Activated T-helper 2 cell treated with anti-CD3 and anti-CD28 coated beads, Interferon-gamma antibody, Interleukin-2, Interleukin-4, amounts not matched to agents 10 μg/mL and 5 μg/mL and 100 μg/mL, durations not matched to agents 14 hours and 24 hours and 36 hours (primary cell): ENCODE results near the gene CCSER2. TPM values are rescaled to one million over a fixed set of nuclear protein-coding genes. Genes with fewer than 3 reads are reported as not detected.
"Not testable (repeated sequence)": the region's sequence is repeated elsewhere in the genome, so short reads cannot be mapped to it uniquely, and the experiment has no call there.

Experiments used
- DNase-seq: peaks from one replicate; pipeline ENCODE4 v3.0.0; 2021; ENCODE audit warnings: low spot score
- H3K27ac Mint-ChIP-seq: one replicate; pipeline ENCODE4 v1.8.0; 2021; ENCODE audit warnings: mixed read lengths
- H3K27me3 Mint-ChIP-seq: one replicate; pipeline ENCODE4 v1.8.0; 2021; ENCODE audit warnings: low read depth, mixed read lengths
- H3K36me3 Mint-ChIP-seq: one replicate; pipeline ENCODE4 v1.8.0; 2021; ENCODE audit warnings: low read depth, mixed read lengths
- H3K4me1 Mint-ChIP-seq: one replicate; pipeline ENCODE4 v1.8.0; 2021; ENCODE audit warnings: low read depth, mixed read lengths
- H3K4me3 Mint-ChIP-seq: one replicate; pipeline ENCODE4 v1.8.0; 2021; ENCODE audit warnings: low read depth, mild to moderate bottlenecking, moderate library complexity, mixed read lengths
- H3K9me3 Mint-ChIP-seq: one replicate; pipeline ENCODE4 v1.8.0; 2021; ENCODE audit warnings: mixed read lengths
- intact Hi-C: fragments of 100-400 bp; cut with micrococcal nuclease; formaldehyde crosslinking; loops from one replicate; pipeline ENCODE4 v1.15.1; 2023
- total RNA-seq: library from RNA; stranded (reverse); gene quantifications from 2 replicates; pipeline ENCODE4 v1.2.3, GENCODE V29; 2022

CCSER2 gene
- total RNA-seq, 1 donor from 2014 or later: 41.4 TPM

- intact Hi-C loops: no loop called here
- Mint-ChIP-seq H3K36me3 (no peaks in the 10 kb centered on the region), H3K27me3 (no peaks in the 10 kb centered on the region), H3K27ac (no peak overlapping the region), H3K9me3 (no peaks in the 10 kb centered on the region), H3K4me1 (peaks cover 7% of the 10 kb centered on the region), H3K4me3 (no peak overlapping the region)
- DNase-seq: no peak
Measured at GRCh38 chr10:84497978-84498377, 169.6 kb downstream of the CCSER2 start.

- H3K27me3 Mint-ChIP-seq, H3K4me3 Mint-ChIP-seq, H3K27ac Mint-ChIP-seq, H3K4me1 Mint-ChIP-seq, H3K36me3 Mint-ChIP-seq, H3K9me3 Mint-ChIP-seq, intact Hi-C loops, DNase-seq: not testable (repeated sequence)
Measured at GRCh38 chr10:84499039-84499438, 170.7 kb downstream of the CCSER2 start.

- Mint-ChIP-seq H3K27ac (no peak overlapping the region), H3K4me3 (no peak overlapping the region), H3K9me3 (no peaks in the 10 kb centered on the region), H3K27me3 (no peaks in the 10 kb centered on the region), H3K4me1 (peaks cover 7% of the 10 kb centered on the region), H3K36me3 (no peaks in the 10 kb centered on the region)
- DNase-seq: no peak
- intact Hi-C loops: no loop called here
Measured at GRCh38 chr10:84499846-84500245, 171.5 kb downstream of the CCSER2 start.

GRCh38 chr10:84510121-84510520, 181.7 kb downstream of the CCSER2 start:
- no peaks in the 10 kb centered on the region for H3K4me1 Mint-ChIP-seq
- H3K27ac Mint-ChIP-seq: no peak overlapping the region
- no peaks in the 10 kb centered on the region for H3K27me3 Mint-ChIP-seq
- no peak for DNase-seq
- no peaks in the 10 kb centered on the region for H3K9me3 Mint-ChIP-seq
- no peak overlapping the region for H3K4me3 Mint-ChIP-seq
- peaks cover 17% of the 10 kb centered on the region for H3K36me3 Mint-ChIP-seq
- intact Hi-C loops: no loop called here

- intact Hi-C loops: no loop called here
- no peaks in the 10 kb centered on the region for H3K9me3 Mint-ChIP-seq
- H3K4me1 Mint-ChIP-seq: no peaks in the 10 kb centered on the region
- no peaks in the 10 kb centered on the region for H3K27me3 Mint-ChIP-seq
- H3K36me3 Mint-ChIP-seq: peaks cover 20% of the 10 kb centered on the region
- no peak overlapping the region for H3K4me3 Mint-ChIP-seq
- H3K27ac Mint-ChIP-seq: no peak overlapping the region
- no peak for DNase-seq
Measured at GRCh38 chr10:84511106-84511505, 182.7 kb downstream of the CCSER2 start.

- Mint-ChIP-seq H3K27me3 (no peaks in the 10 kb centered on the region), H3K4me1 (no peaks in the 10 kb centered on the region), H3K9me3 (no peaks in the 10 kb centered on the region), H3K36me3 (peaks cover 20% of the 10 kb centered on the region), H3K4me3 (no peak overlapping the region), H3K27ac (no peak overlapping the region)
- no peak for DNase-seq
- intact Hi-C loops: no loop called here
Measured at GRCh38 chr10:84511709-84512285, 183.4 kb downstream of the CCSER2 start.

- DNase-seq: no peak
- Mint-ChIP-seq H3K27me3 (no peaks in the 10 kb centered on the region), H3K27ac (no peak overlapping the region), H3K36me3 (peaks cover 20% of the 10 kb centered on the region), H3K9me3 (no peaks in the 10 kb centered on the region), H3K4me1 (no peaks in the 10 kb centered on the region), H3K4me3 (no peak overlapping the region)
- intact Hi-C loops: no loop called here
Measured at GRCh38 chr10:84517554-84517953, 189.2 kb downstream of the CCSER2 start.

- no peak overlapping the region for H3K27ac Mint-ChIP-seq
- H3K4me3 Mint-ChIP-seq: no peak overlapping the region
- no peak for DNase-seq
- no peaks in the 10 kb centered on the region for H3K9me3 Mint-ChIP-seq
- no peaks in the 10 kb centered on the region for H3K27me3 Mint-ChIP-seq
- intact Hi-C loops: no loop called here
- no peaks in the 10 kb centered on the region for H3K4me1 Mint-ChIP-seq
- H3K36me3 Mint-ChIP-seq: peaks cover 8% of the 10 kb centered on the region
Measured at GRCh38 chr10:84519235-84519634, 190.8 kb downstream of the CCSER2 start.

- DNase-seq: no peak
- H3K4me3 Mint-ChIP-seq: no peak overlapping the region
- no peaks in the 10 kb centered on the region for H3K27me3 Mint-ChIP-seq
- H3K27ac Mint-ChIP-seq: no peak overlapping the region
- H3K9me3 Mint-ChIP-seq: peaks cover 10% of the 10 kb centered on the region
- intact Hi-C loops: no loop called here
- H3K36me3 Mint-ChIP-seq: peaks cover 2% of the 10 kb centered on the region
- H3K4me1 Mint-ChIP-seq: no peaks in the 10 kb centered on the region
Measured at GRCh38 chr10:84521013-84521412, 192.6 kb downstream of the CCSER2 start.

- H3K27ac Mint-ChIP-seq: no peak overlapping the region
- H3K27me3 Mint-ChIP-seq: no peaks in the 10 kb centered on the region
- intact Hi-C loops: no loop called here
- H3K9me3 Mint-ChIP-seq: peaks cover 14% of the 10 kb centered on the region
- H3K4me3 Mint-ChIP-seq: no peak overlapping the region
- DNase-seq: no peak
- H3K4me1 Mint-ChIP-seq: no peaks in the 10 kb centered on the region
- H3K36me3 Mint-ChIP-seq: no peaks in the 10 kb centered on the region
Measured at GRCh38 chr10:84521468-84521867, 193.1 kb downstream of the CCSER2 start.

- H3K27me3 Mint-ChIP-seq: no peaks in the 10 kb centered on the region
Measured at GRCh38 chr10:84522612-84523462, 194.4 kb downstream of the CCSER2 start.

GRCh38 chr10:84523526-84523925, 195.1 kb downstream of the CCSER2 start:
- Mint-ChIP-seq H3K9me3 (peaks cover 19% of the 10 kb centered on the region), H3K36me3 (no peaks in the 10 kb centered on the region), H3K27me3 (peaks cover 2% of the 10 kb centered on the region), H3K27ac (no peak overlapping the region), H3K4me1 (no peaks in the 10 kb centered on the region), H3K4me3 (no peak overlapping the region)
- DNase-seq: no peak
- intact Hi-C loops: no loop called here

More at GRCh38 chr10:84522612-84523462, 194.4 kb downstream of the CCSER2 start:
- H3K27ac Mint-ChIP-seq: no peak overlapping the region
- peaks cover 19% of the 10 kb centered on the region for H3K9me3 Mint-ChIP-seq
- no peak for DNase-seq
- H3K4me3 Mint-ChIP-seq: no peak overlapping the region
- no peaks in the 10 kb centered on the region for H3K36me3 Mint-ChIP-seq
- H3K4me1 Mint-ChIP-seq: no peaks in the 10 kb centered on the region
- intact Hi-C loops: no loop called here

GRCh38 chr10:84524435-84524834, 196.0 kb downstream of the CCSER2 start:
- H3K4me3 Mint-ChIP-seq: no peak overlapping the region
- DNase-seq: no peak
- H3K9me3 Mint-ChIP-seq: peaks cover 19% of the 10 kb centered on the region
- intact Hi-C loops: no loop called here
- peaks cover 3% of the 10 kb centered on the region for H3K27me3 Mint-ChIP-seq
- no peak overlapping the region for H3K27ac Mint-ChIP-seq
- H3K36me3 Mint-ChIP-seq: no peaks in the 10 kb centered on the region
- no peaks in the 10 kb centered on the region for H3K4me1 Mint-ChIP-seq
